HG02852 (cell line): ENCODE data around the gene PDGFD.

Experiments
- ATAC-seq: cut with Tn5 transposase; IDR thresholded peaks from one replicate; pipeline ENCODE4 v1.9.1; 2021; ENCODE audit warnings: mild to moderate bottlenecking, moderate library complexity; ENCODE audit not compliant: unreplicated experiment

The PDGFD gene

DNA sequence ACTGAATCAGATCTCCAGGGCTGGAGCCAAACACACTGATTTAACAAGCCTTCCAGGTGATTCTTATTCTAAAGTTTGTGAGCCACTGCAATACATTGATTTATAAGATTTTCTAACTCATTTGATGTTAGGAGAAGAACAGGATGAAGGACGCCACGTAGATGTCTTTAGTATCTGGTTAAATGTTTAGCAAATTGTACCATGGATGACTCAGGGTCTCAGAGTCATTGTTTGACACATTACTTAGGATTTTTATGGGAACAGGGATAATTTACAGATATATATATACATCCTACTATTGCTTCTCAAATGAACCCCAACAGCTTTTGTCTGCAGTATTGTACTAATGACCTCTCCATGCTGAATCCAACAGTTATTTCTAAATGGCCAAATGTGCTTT is 270.6 kb downstream of the PDGFD start:
- ATAC-seq, result no peak

DNA sequence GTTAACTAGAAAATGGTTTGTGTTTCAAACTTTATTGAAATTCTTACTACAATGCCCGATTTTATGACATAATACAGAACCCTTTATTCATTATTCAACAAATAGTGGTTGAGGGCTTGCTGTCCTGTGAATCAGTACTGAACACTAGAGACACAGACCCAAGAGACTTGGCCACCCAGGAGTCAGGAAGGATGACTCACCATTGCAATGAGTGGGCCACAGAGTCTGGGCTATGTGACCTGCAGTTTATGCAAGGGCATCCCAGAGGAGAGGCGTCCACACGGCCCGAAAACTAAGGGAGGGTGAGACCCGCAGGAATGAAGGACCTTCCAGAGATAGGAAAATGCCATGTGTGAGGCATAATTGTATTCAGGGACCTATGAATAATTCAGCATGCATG is 271.3 kb downstream of the PDGFD start:
- ATAC-seq, result no peak

DNA sequence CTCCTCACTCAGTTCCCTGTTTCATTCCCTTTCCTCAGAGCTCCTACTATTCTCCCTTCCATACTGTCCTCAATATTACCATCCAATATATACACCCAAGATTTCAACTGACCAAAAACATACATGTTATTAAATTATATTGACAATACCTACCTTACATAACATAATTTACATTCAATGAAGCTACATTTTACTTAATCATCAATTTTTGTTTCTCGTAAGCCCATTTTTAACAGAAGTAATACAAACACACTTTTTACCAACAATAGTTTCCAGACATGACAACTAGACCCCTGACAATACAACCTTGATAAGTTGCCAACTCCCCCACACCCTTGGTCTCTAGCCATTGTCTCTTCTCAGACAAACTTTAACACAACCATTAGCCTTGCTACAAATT is 273.3 kb downstream of the PDGFD start:
- ATAC-seq, result no peak

DNA sequence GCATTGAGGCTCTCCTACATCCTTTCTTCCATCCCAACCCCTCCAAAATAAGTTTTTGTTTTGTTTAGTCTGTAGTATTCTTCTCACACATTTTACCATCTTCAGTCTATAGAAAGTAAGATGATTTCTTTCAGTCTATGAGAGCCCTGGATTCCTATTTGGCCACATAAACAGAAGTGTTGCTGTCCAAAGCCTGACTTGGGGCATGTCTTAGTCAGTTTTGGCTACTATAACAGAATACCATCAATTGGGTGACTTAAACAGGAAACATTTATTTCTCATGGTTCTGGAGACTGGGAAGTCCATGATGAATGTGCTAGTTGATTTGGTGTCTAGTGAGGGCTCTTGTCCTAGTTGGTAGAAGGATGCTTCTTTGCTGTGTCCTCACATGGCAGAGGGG is 274.3 kb downstream of the PDGFD start:
- no peak for ATAC-seq

DNA sequence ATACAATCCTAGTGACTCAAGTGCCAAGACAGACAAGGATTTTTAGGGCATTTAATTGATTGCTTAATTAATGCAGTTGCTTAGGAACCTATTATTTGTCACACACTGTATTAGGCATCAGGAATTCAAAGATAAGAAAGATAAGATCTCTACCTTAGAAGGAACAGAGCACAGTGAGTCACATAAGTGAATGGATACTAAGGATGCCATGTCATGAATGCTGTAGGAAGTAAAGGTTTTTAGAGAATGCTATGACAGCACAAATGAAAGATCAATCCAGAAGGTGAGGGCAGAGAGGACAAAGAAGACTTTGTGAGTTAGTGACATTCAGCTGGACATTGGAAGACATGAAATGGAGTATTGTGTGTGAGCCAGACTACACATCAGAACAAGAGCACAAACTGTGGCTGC is 275.4 kb downstream of the PDGFD start:
- ATAC-seq, result no peak

DNA sequence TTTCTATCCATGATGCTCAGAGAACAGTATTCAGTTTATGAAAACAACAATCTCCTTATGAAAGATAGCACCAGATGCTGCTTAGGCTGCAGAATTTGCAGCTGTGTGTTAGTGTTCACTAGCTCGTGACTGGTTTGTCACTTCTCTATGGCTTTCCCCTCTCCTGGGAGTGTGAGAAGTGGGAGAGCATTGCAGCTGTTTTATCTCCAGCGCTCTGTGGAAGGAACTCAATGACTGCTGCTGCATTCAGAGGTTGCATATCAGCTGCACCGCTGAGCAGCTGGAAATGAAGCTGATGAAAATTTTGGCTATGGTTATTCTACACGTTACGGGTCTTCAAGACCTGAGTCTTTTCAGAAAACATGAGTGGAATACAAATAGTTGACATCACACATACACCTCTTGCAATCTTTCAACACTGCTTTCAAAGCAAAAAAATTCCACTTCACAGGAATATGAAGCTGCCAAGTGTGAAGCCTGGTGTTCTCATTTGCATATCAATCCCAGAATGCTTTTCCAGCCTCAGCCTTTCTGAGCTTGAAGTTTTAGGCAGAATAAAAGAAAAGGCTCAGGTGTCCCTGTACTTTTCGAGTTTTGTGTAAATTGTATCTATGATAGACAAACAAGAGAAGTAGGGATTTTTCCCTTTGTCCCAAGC is 276.8 kb downstream of the PDGFD start:
- peak; percentile 64 for ATAC-seq

DNA sequence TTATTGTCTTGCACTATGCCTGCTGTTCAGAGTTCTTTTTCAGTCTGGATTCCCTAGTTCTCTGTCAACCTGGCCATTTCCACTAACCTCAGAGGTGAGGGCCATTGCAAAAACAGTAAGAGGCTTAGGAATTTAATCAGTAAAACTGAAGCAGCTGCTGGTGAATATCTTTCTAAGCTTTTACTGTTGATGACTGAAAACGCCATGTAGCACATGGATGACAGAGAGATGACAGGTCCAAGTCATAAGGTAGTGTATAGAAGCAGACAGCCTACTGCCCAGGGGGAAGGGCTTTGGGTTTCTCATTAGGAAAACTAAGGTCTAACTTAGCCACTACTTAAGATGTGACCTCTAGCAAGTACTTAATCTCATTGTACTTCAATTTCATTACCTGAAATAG is 280.1 kb downstream of the PDGFD start:
- ATAC-seq, result no peak

DNA sequence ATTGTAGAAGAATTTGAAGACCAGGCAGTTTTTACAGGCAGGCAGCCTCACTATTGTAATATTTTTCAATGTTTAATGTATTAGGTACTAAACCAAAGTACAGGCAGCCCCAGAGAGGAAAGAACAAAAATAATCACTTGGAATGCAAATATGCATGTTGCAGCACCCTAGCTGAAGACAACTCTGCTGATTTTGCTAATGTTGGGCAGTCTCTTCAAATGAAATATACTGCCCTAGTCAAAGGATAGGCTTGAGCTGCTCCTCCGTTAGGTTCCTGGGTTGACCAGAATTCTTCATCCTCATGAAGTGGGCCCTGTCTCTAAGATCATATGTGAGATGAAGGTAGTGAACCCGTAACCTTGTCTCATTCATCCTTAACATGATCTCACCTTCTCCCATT is 280.7 kb downstream of the PDGFD start:
- ATAC-seq, result no peak

DNA sequence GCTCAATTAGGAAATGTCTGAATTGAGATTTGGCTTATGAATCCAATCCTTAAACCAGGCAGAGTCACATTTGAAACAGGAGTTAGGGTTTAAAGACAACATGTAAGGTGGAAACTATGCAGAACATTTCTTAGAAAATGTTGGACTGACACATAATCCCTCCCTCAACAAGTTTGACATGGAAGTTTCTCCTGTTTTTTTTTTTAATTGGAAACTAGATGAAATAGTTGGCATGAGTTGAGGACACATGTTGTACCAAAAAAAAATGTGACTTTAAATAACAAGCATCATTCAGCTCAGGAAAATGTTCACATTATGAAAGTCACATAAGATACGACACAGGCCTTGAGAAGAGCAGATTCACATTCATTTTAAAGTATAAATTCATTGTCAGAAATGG is 282.4 kb downstream of the PDGFD start:
- ATAC-seq, result no peak

DNA sequence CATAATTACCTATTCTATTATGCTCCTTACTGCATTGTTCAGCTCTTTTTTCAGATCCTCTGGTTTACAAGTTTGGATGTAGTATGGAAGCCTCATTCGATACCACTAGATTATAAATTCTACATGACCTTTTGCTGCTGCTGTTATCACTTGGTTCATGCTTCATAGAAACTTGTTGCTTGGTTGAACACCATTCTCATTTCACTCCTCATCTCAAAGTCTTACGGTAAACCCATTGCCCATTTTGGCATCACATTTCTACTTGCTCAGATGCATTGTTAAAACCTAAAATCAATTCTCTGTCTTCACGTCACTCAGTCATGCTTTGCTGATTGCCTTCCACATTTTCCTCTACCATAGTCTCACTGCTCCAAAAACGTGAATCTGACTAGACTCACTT is 283.0 kb downstream of the PDGFD start:
- ATAC-seq, result peak; percentile 65

DNA sequence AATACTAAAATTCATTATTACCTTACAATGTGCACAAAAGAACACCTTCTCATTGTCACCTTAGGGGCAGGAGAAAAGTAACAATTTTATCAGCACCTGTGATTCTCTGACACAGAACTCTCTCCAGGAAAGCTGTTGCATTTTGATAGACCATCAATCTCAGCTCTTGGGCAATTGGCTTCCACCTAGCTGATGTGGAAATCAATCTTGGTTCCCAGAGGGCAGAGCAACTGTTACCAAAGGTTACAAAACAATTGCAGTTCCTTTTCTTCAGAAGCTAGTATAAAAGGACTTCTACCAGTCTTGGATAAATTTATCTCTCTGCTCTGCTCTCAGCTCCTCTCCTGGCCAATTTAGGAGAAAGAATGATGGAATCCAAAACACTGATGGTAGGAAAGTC is 285.3 kb downstream of the PDGFD start:
- ATAC-seq, result no peak

DNA sequence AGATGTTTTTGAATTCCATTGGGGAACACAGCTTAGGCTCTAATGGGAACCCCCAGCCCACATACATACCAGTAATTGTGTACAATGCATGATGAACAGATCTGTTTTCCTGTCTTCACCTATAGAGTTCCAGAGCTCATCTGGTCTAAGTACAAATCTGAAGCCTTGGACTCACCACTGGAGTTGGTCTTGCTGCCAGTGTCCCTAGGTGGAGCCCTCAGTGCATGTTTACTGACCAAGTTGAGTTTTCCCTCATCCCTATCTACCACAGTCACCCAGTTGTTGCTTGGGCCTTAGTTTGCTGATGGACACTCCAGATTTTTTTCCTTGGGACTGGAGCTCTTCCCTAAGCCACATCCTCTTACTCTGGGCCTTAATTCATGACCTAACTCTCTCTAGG is 286.7 kb downstream of the PDGFD start:
- no peak for ATAC-seq

DNA sequence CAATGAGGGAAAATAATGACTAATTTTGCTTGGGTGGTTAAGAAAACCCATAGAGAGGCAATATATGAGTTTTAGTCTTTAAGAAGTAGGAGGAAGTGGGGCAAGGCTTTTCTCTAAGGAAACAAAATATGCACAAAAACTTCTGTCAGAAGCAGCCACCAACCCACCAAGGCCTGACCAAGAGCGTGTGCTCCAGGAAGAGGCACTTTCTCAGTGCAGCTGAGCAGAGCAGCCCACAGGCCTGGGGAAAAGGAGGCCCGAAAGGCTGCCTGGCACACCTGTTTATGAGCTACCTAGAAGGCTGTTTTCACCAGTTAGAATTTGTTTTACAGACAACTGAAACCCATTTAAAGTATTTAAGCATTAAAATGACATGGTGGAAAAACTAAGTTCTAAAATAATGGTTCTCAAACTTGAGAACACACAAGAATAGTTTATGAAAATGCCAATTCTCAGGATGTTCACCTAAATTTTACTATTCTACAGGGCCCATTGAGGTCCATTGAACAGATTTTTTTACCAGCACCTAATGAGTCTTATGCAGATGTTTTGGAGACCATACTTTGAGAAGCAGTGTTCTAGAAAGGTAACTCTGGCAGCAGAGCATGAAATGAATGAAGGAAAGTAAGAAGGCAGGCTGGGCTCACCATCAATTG is 288.0 kb downstream of the PDGFD start:
- peak; percentile 95 for ATAC-seq

DNA sequence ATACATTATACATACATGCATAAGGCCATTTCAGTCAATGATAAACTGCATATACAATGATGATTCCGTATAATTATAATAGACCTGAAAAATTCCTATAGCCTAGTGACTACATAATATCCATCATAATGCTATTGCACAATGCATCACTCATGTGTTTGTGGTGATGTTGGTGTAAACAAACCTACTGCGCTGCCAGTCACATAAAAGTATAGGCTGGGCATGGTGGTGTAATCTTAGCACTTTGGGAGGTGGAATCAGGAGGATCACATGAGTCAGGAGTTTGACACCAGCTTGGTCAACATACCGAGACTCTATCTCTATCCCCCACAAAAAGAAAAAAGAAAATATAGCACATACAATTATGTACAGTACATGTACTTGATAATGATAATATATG is 291.2 kb downstream of the PDGFD start:
- no peak for ATAC-seq

DNA sequence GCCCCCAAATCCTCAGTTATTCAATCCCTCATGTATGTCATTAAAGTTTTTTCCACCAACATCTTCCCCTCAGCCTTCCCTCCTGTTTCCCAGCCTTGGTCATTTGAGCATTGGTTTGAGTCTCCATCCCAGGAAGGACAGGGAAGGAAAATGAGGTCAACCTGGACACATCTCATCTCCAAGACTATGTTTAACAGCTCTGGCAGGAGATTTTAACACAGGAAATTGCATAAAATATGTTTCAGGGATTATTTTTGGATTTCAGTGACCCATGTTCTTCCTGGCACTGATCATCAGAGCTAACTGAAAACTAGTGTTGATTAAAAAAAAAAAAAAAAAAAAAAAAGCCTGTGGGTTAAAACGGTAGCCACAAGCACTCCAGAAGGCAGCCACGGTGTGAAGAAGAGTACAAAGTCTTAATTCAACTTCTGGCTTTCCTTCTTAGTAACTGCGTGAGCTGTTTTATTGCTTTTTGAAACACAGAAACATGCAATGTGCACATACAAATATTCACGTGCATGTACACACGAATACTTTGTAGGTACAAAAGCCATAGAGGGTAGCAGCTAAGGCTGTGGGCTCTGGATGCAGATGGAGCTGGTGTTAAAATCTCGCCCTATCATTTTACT is 291.9 kb downstream of the PDGFD start:
- ATAC-seq, result no peak

DNA sequence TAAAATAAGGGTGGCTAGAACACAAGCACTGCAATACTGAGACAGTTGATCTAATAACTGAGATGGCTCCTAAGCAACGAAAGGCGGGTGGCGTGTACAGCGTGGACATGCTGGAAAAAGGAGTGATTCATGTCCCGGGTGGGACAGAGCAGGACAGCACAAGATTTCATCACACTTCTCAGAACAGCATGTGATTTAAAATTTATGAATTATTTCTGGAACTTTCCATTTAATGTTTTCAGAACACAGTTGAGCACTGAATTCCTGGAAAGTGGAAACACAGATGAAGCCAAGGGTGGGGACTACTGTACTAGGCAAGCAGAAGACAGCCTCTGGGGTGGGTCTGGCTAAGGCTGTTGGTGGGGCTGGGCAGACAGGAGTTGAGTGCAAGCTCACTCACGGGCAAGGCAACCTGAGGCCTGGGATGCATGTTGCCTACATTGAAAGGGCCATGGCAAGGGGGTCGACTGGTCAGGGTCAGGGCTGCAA is 293.1 kb downstream of the PDGFD start:
- no peak for ATAC-seq

DNA sequence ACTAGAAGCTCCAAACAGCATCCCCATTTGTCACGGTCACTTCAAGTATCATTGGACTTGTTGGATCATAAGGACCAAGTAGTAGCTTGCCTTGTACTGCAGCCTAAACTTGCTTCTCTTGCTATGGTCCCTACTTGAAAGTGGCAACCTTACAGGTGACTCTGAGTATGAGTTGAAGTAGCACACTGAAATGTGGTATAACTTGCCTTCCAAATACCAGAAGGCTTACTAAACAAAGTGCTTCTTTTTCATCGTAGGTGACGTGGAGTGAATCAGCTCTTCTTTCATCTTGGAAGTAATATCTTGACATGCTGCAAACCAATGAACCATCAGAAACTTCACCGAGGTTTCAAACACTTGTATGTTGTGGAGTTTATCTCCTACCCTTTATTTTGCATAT is 296.5 kb downstream of the PDGFD start:
- ATAC-seq, result no peak

DNA sequence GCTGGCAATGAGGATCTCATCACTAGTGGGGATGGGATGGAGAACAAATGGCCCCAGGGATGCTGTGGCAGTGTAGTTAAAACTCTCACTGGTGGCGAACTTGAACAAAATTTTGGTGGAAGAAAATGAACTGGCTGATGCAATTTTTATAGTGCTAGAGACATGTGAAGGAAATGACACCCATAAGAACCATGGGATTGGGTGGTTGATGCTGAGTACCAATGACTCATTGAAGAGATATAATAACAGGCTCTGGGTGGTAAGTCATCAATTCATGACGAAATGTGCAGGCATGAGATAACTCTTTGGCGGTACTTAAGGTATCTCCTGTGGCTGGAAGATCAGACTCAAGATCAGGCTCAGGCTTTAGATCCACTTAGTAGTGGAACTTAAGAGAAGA is 300.4 kb downstream of the PDGFD start:
- no peak for ATAC-seq

DNA sequence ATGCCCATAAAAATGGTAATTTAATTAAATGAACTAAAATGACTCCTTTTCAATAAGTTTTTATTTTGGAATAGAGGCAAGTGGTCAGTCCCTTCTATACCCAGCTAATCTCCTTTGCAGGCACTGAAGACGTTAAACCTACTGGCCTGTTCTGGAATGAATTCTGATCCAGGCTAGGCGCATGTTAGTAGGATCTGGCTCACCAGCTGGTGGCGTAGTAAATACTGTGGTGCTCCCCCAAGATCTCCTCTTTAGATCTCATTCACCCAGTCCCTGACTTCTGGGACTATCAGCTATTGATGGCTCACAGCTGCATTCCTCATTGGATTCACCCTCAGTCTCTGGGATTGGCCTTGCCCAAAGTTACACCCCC is 301.2 kb downstream of the PDGFD start:
- ATAC-seq, result no peak

DNA sequence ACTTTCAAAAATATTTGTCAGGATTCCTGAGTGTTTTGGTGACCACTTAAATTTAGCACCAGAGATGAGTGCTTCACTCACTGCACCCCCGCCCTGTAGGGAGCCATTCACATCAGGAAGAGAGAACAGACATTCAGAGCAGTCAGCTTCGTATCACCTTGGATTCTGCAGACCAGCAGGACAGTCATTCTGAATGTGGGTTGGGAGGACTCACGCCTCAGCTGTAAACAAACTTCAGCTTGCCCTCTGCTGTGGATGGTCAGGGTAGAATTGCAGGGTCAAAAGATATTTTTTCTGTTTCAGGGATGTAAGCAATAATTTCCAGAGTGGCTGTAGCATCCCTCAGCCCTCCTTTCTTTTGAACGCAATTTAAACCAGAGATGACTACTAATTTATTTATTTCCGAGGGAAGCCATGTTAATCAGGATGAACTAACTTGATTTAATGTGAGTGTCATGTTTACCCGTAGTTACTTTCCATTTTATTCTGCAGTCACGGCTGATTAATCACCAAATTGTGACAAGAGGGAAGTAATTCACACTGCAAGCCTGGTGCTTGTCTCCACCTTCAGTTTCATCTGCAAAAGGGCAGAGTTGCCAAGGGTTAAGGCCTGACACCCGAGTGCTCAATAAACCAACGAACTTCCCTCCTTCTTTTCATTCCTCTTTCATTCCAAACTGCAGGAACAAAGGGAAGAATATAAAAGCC is 301.7 kb downstream of the PDGFD start:
- peak; percentile 70 for ATAC-seq
